ENCODE data around the gene JUN.
"Not testable (repeated sequence)": the region's sequence is repeated elsewhere in the genome, so short reads cannot be mapped to it uniquely, and the experiment has no call there.

JUN gene

GRCh38 chr1:58808077-58808476 lies 24.2 kb upstream of the JUN start:
- DNase-seq (ENCODE audit: low spot score): no peak

- DNase-seq (ENCODE audit: low spot score): no peak
Measured at GRCh38 chr1:58805716-58806571, 22.1 kb upstream of the JUN start.

GRCh38 chr1:58804853-58805565 lies 21.2 kb upstream of the JUN start:
- no peak for DNase-seq (ENCODE audit: low spot score)

GRCh38 chr1:58803858-58804257 lies 20.0 kb upstream of the JUN start:
- no peak for DNase-seq (ENCODE audit: low spot score)

- no peak for DNase-seq (ENCODE audit: low spot score)
Measured at GRCh38 chr1:58802640-58803399, 19.0 kb upstream of the JUN start.

GRCh38 chr1:58801286-58801685 lies 17.4 kb upstream of the JUN start:
- DNase-seq (ENCODE audit: low spot score): not testable (repeated sequence)

GRCh38 chr1:58799650-58800049 lies 15.8 kb upstream of the JUN start:
- DNase-seq (ENCODE audit: low spot score): no peak

- DNase-seq (ENCODE audit: low spot score): no peak
Measured at GRCh38 chr1:58798910-58799442, 15.1 kb upstream of the JUN start.

- no peak for DNase-seq (ENCODE audit: low spot score)
Measured at GRCh38 chr1:58796416-58796815, 12.6 kb upstream of the JUN start.

- DNase-seq (ENCODE audit: low spot score): no peak
Measured at GRCh38 chr1:58794585-58794984, 10.7 kb upstream of the JUN start.

- DNase-seq (ENCODE audit: low spot score): no peak
Measured at GRCh38 chr1:58792846-58793245, 9.0 kb upstream of the JUN start.

- no peak for DNase-seq (ENCODE audit: low spot score)
Measured at GRCh38 chr1:58791106-58791505, 7.3 kb upstream of the JUN start.

GRCh38 chr1:58789996-58790660 lies 6.3 kb upstream of the JUN start:
- DNase-seq (ENCODE audit: low spot score): no peak

- DNase-seq (ENCODE audit: low spot score): no peak
Measured at GRCh38 chr1:58789322-58789856, 5.5 kb upstream of the JUN start.

GRCh38 chr1:58788259-58788658 lies 4.4 kb upstream of the JUN start:
- no peak for DNase-seq (ENCODE audit: low spot score)

- DNase-seq (ENCODE audit: low spot score): no peak
Measured at GRCh38 chr1:58786927-58787245, 3.0 kb upstream of the JUN start.

- DNase-seq (ENCODE audit: low spot score): no peak
Measured at GRCh38 chr1:58786184-58786926, 2.5 kb upstream of the JUN start.

GRCh38 chr1:58785442-58786058 lies 1.7 kb upstream of the JUN start:
- DNase-seq (ENCODE audit: low spot score): peak; percentile 30

- DNase-seq (ENCODE audit: low spot score): peak; percentile 86
Measured at GRCh38 chr1:58784758-58785441, 1.1 kb upstream of the JUN start.

All from CD4-positive, alpha-beta T cell treated with Interleukin-2 at 100 ng/mL for 4 hours (primary cell).